Naive B cell (primary cell): ENCODE measurements around the gene MED13L. TPM values are rescaled to one million over a fixed set of nuclear protein-coding genes. Genes with fewer than 3 reads are reported as not detected.

ENCODE experiments used
- ATAC-seq, 2 donors: fragments of 150-1000 bp; cut with Tn5 transposase; 2 replicates each; pipeline ENCODE4 v1.10.0; 2021; ENCODE audit warnings: low read depth in 2 of 2, mild to moderate bottlenecking in 2 of 2, moderate library complexity in 2 of 2
- DNase-seq: peaks from one replicate; pipeline ENCODE4 v3.0.0; 2022
- H3K27ac Mint-ChIP-seq, 6 donors: one replicate each; pipeline ENCODE4 v1.8.0; 2020 to 2022; ENCODE audit warnings: mild to moderate bottlenecking in 6 of 6, mixed read lengths in 6 of 6, moderate library complexity in 5 of 6, inconsistent platforms in 2 of 6
- H3K27me3 Mint-ChIP-seq, 3 donors: one replicate each; pipeline ENCODE4 v1.8.0; 2021 to 2022; ENCODE audit warnings: mixed read lengths in 3 of 3, mild to moderate bottlenecking in 1 of 3
- H3K36me3 Mint-ChIP-seq, 2 donors: one replicate each; pipeline ENCODE4 v1.8.0; 2020 to 2022; ENCODE audit warnings: mixed read lengths in 2 of 2, inconsistent platforms in 1 of 2, mild to moderate bottlenecking in 1 of 2
- H3K4me1 Mint-ChIP-seq, 3 donors: one replicate each; pipeline ENCODE4 v1.8.0; 2020 to 2022; ENCODE audit warnings: mixed read lengths in 3 of 3, inconsistent platforms in 1 of 3, mild to moderate bottlenecking in 1 of 3, moderate library complexity in 1 of 3
- H3K4me3 Mint-ChIP-seq, 8 donors: one replicate each; pipeline ENCODE4 v1.8.0; 2020 to 2022; ENCODE audit warnings: mild to moderate bottlenecking in 8 of 8, mixed read lengths in 8 of 8, moderate library complexity in 8 of 8, inconsistent platforms in 2 of 8
- H3K9me3 Mint-ChIP-seq, 7 donors: one replicate each; pipeline ENCODE4 v1.8.0; 2020 to 2022; ENCODE audit warnings: mixed read lengths in 7 of 7, mild to moderate bottlenecking in 5 of 7, inconsistent platforms in 2 of 7, moderate library complexity in 1 of 7
- polyA plus RNA-seq, 6 donors: library from polyadenylated mRNA; unstranded; fragments of 300-500 nt; fragmentation: Illumina TruSeq; gene quantifications; one replicate each; pipeline ENCODE4 v1.2.3, GENCODE V29; 2021; ENCODE audit warnings: low read depth in 6 of 6

The MED13L gene
- polyA plus RNA-seq, 6 donors from 2014 or later: 12.5 to 19.2 (median 16.2) TPM

DNA sequence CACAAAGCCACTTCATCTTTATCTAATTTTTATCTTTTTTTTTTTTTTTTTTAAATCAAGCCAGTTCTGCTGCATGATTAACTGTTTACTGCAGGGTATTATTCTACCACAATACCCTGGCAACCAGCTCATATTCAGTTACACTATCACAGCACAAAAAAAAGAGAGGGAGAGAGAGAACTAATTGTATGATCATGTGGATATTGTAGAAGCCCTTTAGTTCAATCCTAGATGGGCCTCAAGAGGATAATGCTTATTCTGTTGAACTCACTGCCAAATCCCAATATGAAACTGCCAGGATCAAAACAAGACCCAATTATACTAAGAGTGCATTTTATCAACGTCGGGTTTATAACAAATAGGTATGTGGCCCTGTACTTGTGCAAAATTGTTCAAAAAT, 51.5 kb downstream of the MED13L start:
- no peak for ATAC-seq
- H3K4me1 Mint-ChIP-seq: peaks cover 17 to 34% (median 20%) of the 10 kb centered on the region in 3 donors
- H3K36me3 Mint-ChIP-seq: peaks cover 0 to 12% of the 10 kb centered on the region in 2 donors
- no peaks in the 10 kb centered on the region for H3K27me3 Mint-ChIP-seq
- H3K4me3 Mint-ChIP-seq: no peak overlapping the region
- H3K9me3 Mint-ChIP-seq: no peaks in the 10 kb centered on the region
- H3K27ac Mint-ChIP-seq: no peak overlapping the region
- no peak for DNase-seq

DNA sequence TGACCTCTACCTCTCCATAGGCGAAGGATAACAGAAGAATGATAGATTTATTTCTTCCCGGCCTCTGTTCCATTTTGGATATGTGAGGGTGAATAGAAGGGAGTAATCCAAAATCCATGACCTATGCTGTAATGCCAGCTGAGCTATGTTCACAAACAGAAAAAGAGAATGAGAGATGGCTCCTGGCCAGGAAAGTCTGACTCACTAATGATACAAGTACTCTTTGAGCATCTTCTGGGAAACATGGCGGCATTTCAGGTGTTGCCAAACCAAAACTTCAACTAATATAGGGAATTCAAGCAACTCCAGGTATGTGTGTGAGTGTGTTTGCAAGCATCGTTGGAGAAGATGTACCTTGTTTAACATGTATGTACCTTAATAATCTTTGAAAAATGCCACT, 55.1 kb downstream of the MED13L start:
- DNase-seq (no peak), ATAC-seq (no peak)
- Mint-ChIP-seq H3K9me3 (no peaks in the 10 kb centered on the region), H3K36me3 (peaks cover 0 to 12% of the 10 kb centered on the region in 2 donors), H3K4me3 (no peak overlapping the region), H3K27ac (peak overlapping the region in 1 of 6 donors; percentile 1), H3K4me1 (peaks cover 20 to 34% (median 31%) of the 10 kb centered on the region in 3 donors), H3K27me3 (no peaks in the 10 kb centered on the region)

DNA sequence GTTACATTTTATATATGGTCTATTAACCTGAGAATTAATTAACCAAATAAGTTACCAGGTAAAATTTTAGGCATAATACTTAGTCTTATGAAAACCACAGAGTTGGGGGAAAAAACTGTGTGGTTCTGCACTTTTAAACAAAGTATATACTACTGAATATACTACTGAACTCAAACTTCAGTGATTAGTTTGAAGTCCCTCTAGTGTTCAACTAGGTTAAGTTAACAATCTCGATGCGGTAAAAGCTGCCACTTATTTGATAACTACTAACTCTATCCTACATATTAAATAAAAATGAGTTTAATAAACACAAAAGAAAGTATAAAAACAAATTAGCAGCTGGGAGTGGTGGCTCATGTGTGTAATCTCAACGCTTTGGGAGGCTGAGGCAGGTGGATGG, 56.7 kb downstream of the MED13L start:
- no peak for ATAC-seq
- Mint-ChIP-seq H3K36me3 (peaks cover 0 to 8% of the 10 kb centered on the region in 2 donors), H3K4me3 (no peak overlapping the region), H3K4me1 (peaks cover 28 to 50% (median 41%) of the 10 kb centered on the region in 3 donors), H3K9me3 (no peaks in the 10 kb centered on the region), H3K27ac (peak overlapping the region in 1 of 6 donors; percentile 10), H3K27me3 (no peaks in the 10 kb centered on the region)
- DNase-seq: no peak

DNA sequence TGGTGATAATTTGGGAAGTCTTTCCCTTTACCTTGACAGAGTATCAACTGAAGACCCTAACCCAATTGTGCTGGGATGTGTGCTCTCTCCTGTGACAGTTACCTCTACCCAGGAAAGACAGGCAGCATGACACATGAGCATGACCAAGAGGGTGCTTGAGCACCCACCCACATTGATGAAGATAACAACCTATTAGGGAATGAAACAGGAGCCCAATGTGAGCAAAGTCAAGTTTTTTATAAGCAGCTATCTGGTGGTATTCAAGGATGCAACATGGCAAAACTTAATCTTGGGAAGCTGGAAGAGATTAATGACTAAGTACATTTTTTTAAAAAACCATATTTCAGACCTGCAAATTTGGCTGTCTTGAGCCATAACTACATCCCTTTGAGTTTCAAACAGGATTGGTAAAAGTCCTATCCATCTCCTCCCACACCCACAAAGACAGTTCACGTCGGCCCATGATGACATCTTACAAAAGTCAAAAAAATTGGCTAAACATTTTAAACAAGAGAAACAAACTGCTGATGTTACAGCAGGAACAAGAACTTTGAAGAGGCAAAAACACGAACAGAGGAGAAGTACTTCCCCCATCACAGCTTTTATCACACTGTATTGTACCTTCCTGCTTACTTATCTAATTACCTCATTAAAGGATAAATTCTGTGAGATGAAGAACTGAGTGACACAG, 60.3 kb downstream of the MED13L start:
- H3K36me3 Mint-ChIP-seq: no peaks in the 10 kb centered on the region
- ATAC-seq: no peak
- H3K27ac Mint-ChIP-seq: peak overlapping the region in 3 of 6 donors; percentile 10 to 31 (median 26)
- H3K4me1 Mint-ChIP-seq: peaks cover 45 to 55% (median 53%) of the 10 kb centered on the region in 3 donors
- no peak for DNase-seq
- H3K4me3 Mint-ChIP-seq: peak overlapping the region in 2 of 8 donors; percentile 10 to 13
- H3K27me3 Mint-ChIP-seq: no peaks in the 10 kb centered on the region
- no peaks in the 10 kb centered on the region for H3K9me3 Mint-ChIP-seq

DNA sequence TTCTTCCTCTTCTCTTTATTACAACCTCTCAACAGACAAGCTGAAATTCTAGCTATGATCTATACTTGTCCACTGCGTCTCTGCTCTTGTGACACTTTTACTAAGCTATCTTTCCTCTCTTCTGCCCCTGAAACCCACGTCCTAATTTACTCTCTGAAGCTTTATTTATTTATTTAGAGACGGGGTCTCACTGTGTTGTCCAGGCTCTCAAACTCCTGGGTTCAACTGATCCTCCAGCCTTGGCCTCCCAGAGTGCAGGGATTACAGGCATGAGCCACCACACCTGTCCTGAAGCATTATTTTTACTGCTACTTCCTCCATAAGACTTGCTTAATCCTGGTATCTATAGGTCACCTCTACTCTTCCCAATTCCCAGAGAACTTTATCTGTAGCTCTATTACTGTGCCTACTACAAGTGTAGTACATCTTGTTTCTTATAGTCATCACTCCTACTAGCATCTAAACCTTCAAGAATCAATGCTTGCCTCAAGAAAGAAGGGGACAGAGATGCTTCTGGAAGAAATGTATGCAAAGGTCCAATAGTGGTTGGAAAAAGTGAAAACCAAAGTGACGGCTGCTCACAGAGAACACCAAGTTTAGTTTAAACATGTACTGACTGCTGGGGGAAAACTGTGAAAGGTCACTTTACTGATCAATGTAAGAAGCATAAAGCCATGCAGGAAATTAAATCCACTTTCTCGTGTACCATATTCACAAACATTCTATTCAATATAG, 61.3 kb downstream of the MED13L start:
- no peaks in the 10 kb centered on the region for H3K36me3 Mint-ChIP-seq
- H3K9me3 Mint-ChIP-seq: no peaks in the 10 kb centered on the region
- peak overlapping the region; percentile 1 to 71 (median 34) for H3K27ac Mint-ChIP-seq
- peak overlapping the region in 2 of 8 donors; percentile 8 to 20 for H3K4me3 Mint-ChIP-seq
- peaks cover 46 to 55% (median 53%) of the 10 kb centered on the region in 3 donors for H3K4me1 Mint-ChIP-seq
- ATAC-seq: no peak
- no peaks in the 10 kb centered on the region for H3K27me3 Mint-ChIP-seq
- DNase-seq: no peak

DNA sequence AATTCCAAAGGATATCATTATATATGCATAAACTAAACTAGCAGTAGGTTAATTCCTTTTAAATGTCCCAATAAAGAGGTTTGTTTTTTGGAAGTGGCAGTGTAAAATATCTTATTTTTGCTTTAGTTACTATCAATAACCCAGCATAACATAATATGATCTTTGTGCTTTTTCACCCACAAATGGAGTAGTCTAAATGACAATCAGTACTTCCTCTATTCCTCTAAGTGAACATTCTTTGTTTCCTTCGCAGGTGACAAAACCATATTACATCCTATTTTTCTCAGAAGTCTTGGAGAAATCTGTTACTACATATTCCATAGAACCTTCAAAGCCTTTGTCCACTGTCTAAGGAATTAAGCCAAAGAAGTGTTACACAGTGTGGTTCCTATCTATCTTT, 62.5 kb downstream of the MED13L start:
- no peaks in the 10 kb centered on the region for H3K9me3 Mint-ChIP-seq
- H3K27ac Mint-ChIP-seq: peak overlapping the region in 1 of 6 donors; percentile 1
- H3K36me3 Mint-ChIP-seq: no peaks in the 10 kb centered on the region
- no peaks in the 10 kb centered on the region for H3K27me3 Mint-ChIP-seq
- DNase-seq: no peak
- H3K4me3 Mint-ChIP-seq: peak overlapping the region in 1 of 8 donors; percentile 20
- peak; percentile 48 to 58 for ATAC-seq
- H3K4me1 Mint-ChIP-seq: peaks cover 57 to 65% (median 64%) of the 10 kb centered on the region in 3 donors

DNA sequence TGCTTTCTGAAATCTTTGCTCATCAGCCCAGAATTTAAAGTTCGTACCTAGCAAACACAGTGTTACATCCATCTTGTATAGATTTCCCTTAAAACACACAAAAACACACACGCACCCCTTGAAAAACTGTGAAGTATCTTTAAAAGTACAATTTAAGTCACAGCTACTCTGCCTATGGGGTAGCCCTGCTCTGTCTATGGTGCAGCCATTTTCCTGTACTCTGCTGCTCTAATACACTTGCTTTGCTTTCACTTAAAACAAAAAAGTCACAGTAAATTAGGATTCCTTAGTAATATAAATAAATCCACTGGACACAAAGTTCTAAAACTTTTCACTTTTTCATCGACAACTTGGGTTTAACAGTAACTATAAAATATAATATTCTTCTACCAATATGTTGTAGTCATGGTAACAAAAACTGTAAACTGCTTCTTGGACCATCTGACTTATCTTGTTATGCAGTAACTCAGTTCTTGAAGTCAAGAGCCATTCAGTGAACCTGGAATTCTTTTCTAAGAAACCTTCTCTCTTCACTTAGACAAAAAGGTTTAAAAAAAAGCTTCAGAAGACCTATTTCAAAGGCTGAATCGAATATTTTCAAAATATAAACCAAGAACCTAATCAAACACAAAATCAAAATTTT, 63.5 kb downstream of the MED13L start:
- no peaks in the 10 kb centered on the region for H3K27me3 Mint-ChIP-seq

DNA sequence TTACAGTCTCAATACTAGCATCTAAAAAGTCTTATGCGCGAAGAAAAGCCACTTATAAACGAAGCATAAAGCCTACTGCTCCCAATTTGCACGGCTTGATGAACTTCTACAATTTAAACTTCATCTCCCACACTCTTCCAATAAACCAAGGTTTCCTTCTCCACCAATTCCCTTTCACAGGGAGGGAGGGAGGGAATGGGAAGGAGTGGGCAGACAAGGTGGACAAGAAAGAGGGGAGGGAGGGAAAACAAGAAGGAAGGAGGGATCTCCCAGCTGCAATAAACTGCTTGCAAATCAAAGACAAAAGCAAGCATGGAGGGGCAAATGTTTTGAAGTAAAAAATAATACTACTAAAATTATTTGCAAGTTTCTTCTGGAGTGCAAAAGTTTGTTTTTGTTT, 64.5 kb downstream of the MED13L start:
- H3K4me3 Mint-ChIP-seq: no peak overlapping the region
- H3K9me3 Mint-ChIP-seq: no peaks in the 10 kb centered on the region
- H3K36me3 Mint-ChIP-seq: no peaks in the 10 kb centered on the region
- no peaks in the 10 kb centered on the region for H3K27me3 Mint-ChIP-seq
- no peak for DNase-seq
- H3K27ac Mint-ChIP-seq: peak overlapping the region in 1 of 6 donors; percentile 59
- no peak for ATAC-seq
- H3K4me1 Mint-ChIP-seq: peaks cover 64 to 67% (median 65%) of the 10 kb centered on the region in 3 donors

More for the DNA sequence above, 63.5 kb downstream of the MED13L start:
- Mint-ChIP-seq H3K4me3 (peak overlapping the region in 1 of 8 donors; percentile 48), H3K27ac (peak overlapping the region in 1 of 6 donors; percentile 66), H3K36me3 (no peaks in the 10 kb centered on the region), H3K9me3 (no peaks in the 10 kb centered on the region), H3K4me1 (peaks cover 65 to 73% (median 71%) of the 10 kb centered on the region in 3 donors)
- ATAC-seq (no peak), DNase-seq (no peak)

DNA sequence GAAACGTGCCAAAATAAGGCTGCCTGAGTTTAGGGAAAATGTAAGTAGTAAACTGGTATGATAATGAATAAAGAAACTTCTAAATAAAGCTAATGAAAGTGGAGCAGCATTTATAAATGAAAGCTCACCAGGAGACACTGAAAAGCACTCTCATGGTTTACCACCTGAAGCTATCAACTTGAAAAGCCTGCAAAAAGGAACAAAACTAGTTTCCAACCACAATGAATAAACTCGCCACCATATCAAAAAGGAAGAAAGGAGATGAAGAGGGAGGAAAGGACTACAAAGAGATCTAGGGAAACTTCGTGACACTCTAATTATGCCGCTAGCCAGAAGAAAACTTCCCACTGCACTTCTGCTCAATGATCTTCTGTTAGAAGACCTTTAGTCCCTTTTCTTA, 66.7 kb downstream of the MED13L start:
- no peak for ATAC-seq
- H3K4me3 Mint-ChIP-seq: no peak overlapping the region
- peaks cover 46 to 61% (median 55%) of the 10 kb centered on the region in 3 donors for H3K4me1 Mint-ChIP-seq

DNA sequence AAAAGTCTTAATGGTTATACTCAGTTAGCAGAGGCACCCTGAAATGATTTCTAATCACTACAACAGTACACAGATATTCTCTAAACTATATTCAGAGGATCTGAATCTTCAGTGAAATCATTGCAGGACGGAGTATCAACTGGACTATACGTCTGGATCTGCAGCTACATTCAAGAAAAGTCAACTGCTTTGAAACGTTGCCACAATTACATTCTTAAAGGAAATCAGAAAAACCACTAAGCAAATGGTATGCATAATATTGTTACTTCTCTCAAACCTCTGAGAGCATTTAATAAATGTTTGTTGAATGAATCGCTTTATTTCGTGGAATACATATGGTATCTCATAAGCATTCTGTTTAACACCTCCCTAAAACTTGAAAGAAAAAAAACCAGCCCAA, 67.4 kb downstream of the MED13L start:
- Mint-ChIP-seq H3K27me3 (no peaks in the 10 kb centered on the region), H3K9me3 (no peaks in the 10 kb centered on the region), H3K36me3 (no peaks in the 10 kb centered on the region), H3K27ac (peak overlapping the region in 1 of 6 donors; percentile 5), H3K4me1 (peaks cover 42 to 58% (median 53%) of the 10 kb centered on the region in 3 donors), H3K4me3 (no peak overlapping the region)
- ATAC-seq (no peak), DNase-seq (no peak)

More for the DNA sequence above, 66.7 kb downstream of the MED13L start:
- no peaks in the 10 kb centered on the region for H3K9me3 Mint-ChIP-seq
- no peaks in the 10 kb centered on the region for H3K36me3 Mint-ChIP-seq
- H3K27me3 Mint-ChIP-seq: no peaks in the 10 kb centered on the region
- peak overlapping the region in 3 of 6 donors; percentile 5 to 78 (median 19) for H3K27ac Mint-ChIP-seq
- no peak for DNase-seq

DNA sequence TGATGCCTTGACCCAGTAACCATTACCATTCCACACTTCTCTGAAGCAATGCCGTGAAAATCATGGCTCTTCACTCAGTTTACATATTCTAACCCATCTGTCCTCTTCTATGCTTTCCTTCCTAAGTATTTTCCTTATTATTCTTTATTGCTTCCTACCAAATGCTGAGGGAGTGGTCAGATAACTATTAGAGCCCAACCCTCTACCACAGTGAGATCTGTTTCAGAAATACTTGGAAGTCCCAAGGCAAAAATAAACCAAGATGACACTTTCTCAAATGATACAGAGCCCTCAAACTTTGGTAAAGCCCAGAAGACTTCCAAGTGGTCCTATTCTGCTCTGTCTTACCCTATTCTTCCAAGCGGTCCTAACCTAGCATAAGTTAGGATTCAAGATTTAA, 68.0 kb downstream of the MED13L start:
- DNase-seq (no peak), ATAC-seq (no peak)
- Mint-ChIP-seq H3K9me3 (no peaks in the 10 kb centered on the region), H3K4me1 (peaks cover 36 to 58% (median 53%) of the 10 kb centered on the region in 3 donors), H3K27me3 (no peaks in the 10 kb centered on the region), H3K27ac (peak overlapping the region in 2 of 6 donors; percentile 3 to 23), H3K4me3 (no peak overlapping the region), H3K36me3 (no peaks in the 10 kb centered on the region)

DNA sequence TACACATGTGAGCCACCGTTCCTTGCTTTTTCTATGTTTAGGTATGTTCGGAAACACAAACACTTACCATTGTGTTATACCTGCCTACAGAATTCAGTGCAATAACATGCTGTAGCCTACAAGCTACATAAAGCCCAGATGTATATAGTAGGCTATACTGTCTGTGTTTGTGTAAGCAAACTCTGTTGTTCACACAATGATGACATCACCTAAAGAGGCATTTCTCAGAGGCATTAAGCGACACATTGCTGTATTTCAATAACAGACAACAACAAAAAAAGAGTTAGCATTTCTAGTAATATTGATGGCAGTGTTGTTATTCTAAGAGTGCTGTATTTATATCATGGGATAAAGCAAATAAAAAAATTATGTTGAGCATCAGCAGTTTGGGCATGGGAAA, 70.2 kb downstream of the MED13L start:
- peak overlapping the region in 4 of 6 donors; percentile 25 to 78 (median 60) for H3K27ac Mint-ChIP-seq
- DNase-seq (no peak), ATAC-seq (no peak)

DNA sequence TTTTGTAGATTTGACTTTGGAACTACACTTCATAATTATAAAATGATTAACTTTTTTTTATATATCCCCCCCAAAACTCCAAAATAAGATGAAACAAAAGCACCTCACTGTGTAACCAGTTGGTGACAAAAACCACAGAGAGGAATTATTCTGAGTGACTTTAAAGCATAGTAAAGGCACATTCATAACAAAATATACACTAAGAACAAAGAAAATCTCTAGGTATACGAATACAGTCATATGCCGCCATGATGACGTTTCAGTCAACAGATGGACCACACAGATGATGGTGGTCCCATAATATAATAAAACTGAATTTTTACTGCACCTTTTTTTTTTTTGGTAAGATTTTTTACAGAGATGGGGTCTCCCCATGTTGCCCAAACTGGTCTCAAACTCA, 70.7 kb downstream of the MED13L start:
- H3K4me1 Mint-ChIP-seq: peaks cover 39 to 56% (median 55%) of the 10 kb centered on the region in 3 donors
- peak overlapping the region in 4 of 6 donors; percentile 25 to 78 (median 60) for H3K27ac Mint-ChIP-seq
- DNase-seq (no peak), ATAC-seq (no peak)
- H3K36me3 Mint-ChIP-seq: no peaks in the 10 kb centered on the region
- H3K4me3 Mint-ChIP-seq: no peak overlapping the region
- H3K9me3 Mint-ChIP-seq: no peaks in the 10 kb centered on the region
- no peaks in the 10 kb centered on the region for H3K27me3 Mint-ChIP-seq

More for the DNA sequence above, 70.2 kb downstream of the MED13L start:
- Mint-ChIP-seq H3K4me1 (peaks cover 38 to 55% (median 55%) of the 10 kb centered on the region in 3 donors), H3K4me3 (no peak overlapping the region), H3K9me3 (no peaks in the 10 kb centered on the region), H3K36me3 (no peaks in the 10 kb centered on the region), H3K27me3 (no peaks in the 10 kb centered on the region)
